KMS-11 (cell line): ENCODE measurements around the gene PAK5.

Source experiments
- H2AFZ ChIP-seq: fragments of 200-600 bp; sonication (generic); 2 replicates; pipeline ENCODE4 v1.6.1; 2016; ENCODE audit warnings: antibody characterized with exemption, mixed run types, low read depth
- H3K27ac ChIP-seq: fragments of 200-600 bp; sonication (generic); 2 replicates; pipeline ENCODE4 v1.6.1; 2016; ENCODE audit warnings: mild to moderate bottlenecking, mixed run types
- H3K27me3 ChIP-seq: fragments of 200-600 bp; sonication (generic); 2 replicates; pipeline ENCODE4 v1.6.1; 2017; ENCODE audit warnings: mild to moderate bottlenecking, low read depth, mixed run types, moderate library complexity; ENCODE audit not compliant: insufficient read depth
- H3K36me3 ChIP-seq: fragments of 200-600 bp; sonication (generic); 2 replicates; pipeline ENCODE4 v1.6.1; 2017; ENCODE audit warnings: mild to moderate bottlenecking, mixed run types; ENCODE audit not compliant: insufficient read depth
- H3K4me1 ChIP-seq: fragments of 200-600 bp; sonication (generic); 2 replicates; pipeline ENCODE4 v1.6.1; 2016; ENCODE audit warnings: mild to moderate bottlenecking, low read depth, mixed run types; ENCODE audit not compliant: poor library complexity, severe bottlenecking
- H3K4me2 ChIP-seq: fragments of 200-600 bp; sonication (generic); 2 replicates; pipeline ENCODE4 v1.7.0; 2016; ENCODE audit warnings: mild to moderate bottlenecking, mixed run types
- H3K4me3 ChIP-seq: fragments of 200-600 bp; sonication (generic); IDR thresholded peaks from 2 replicates; pipeline ENCODE4 v1.6.1; 2017; ENCODE audit warnings: low read depth, low read length, mixed read lengths; ENCODE audit not compliant: insufficient read depth
- H3K79me2 ChIP-seq: fragments of 200-600 bp; sonication (generic); 2 replicates; pipeline ENCODE4 v1.6.1; 2016; ENCODE audit warnings: low read depth, mixed run types; ENCODE audit not compliant: insufficient read depth
- H3K9ac ChIP-seq: fragments of 200-600 bp; sonication (generic); 2 replicates; pipeline ENCODE4 v1.6.1; 2016; ENCODE audit warnings: mild to moderate bottlenecking, mixed run types
- H4K20me1 ChIP-seq: fragments of 200-600 bp; sonication (generic); 2 replicates; pipeline ENCODE4 v1.6.1; 2016; ENCODE audit warnings: mild to moderate bottlenecking, mixed run types; ENCODE audit not compliant: insufficient read depth
- TF ChIP-seq, protein P1 (sequence below): fragments of 200-600 bp; sonication (generic); conservative IDR thresholded peaks from 2 replicates; pipeline ENCODE4 v1.6.1; 2017; ENCODE audit warnings: low read depth, mild to moderate bottlenecking, antibody characterized with exemption, low read length, moderate library complexity, mixed read lengths

Gene PAK5

DNA sequence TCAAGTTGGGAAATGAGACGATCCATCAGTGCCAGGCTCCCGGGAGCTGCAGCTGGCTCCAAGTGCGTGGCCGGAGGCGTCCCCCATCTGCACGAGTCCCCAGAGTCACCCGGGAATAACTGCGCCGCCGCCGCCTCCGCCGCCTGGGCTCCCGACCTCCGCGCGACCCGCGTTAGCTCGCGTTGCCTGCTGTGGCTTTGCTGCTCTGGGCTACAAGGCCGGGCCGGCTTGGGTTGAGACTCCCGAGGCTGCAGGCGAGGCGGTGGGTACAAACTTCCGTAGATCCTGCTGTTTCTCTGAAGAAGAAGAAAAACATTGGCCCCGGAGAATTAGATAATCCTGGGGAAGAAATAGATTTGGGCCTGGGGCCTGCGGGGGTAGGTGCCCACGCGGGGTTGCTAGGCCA is 331.9 kb downstream of the PAK5 start:
- Histone ChIP-seq H2AFZ (no peak overlapping the region), H3K36me3 (no peaks in the 10 kb centered on the region), H4K20me1 (no peaks in the 10 kb centered on the region), H3K27ac (no peak overlapping the region), H3K27me3 (no peaks in the 10 kb centered on the region), H3K9ac (no peak overlapping the region), H3K4me1 (peaks cover 27% of the 10 kb centered on the region), H3K4me3 (no peak overlapping the region), H3K79me2 (no peaks in the 10 kb centered on the region), H3K4me2 (no peak overlapping the region)
- TF ChIP-seq, protein P1, sequence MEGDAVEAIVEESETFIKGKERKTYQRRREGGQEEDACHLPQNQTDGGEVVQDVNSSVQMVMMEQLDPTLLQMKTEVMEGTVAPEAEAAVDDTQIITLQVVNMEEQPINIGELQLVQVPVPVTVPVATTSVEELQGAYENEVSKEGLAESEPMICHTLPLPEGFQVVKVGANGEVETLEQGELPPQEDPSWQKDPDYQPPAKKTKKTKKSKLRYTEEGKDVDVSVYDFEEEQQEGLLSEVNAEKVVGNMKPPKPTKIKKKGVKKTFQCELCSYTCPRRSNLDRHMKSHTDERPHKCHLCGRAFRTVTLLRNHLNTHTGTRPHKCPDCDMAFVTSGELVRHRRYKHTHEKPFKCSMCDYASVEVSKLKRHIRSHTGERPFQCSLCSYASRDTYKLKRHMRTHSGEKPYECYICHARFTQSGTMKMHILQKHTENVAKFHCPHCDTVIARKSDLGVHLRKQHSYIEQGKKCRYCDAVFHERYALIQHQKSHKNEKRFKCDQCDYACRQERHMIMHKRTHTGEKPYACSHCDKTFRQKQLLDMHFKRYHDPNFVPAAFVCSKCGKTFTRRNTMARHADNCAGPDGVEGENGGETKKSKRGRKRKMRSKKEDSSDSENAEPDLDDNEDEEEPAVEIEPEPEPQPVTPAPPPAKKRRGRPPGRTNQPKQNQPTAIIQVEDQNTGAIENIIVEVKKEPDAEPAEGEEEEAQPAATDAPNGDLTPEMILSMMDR = no peak

DNA sequence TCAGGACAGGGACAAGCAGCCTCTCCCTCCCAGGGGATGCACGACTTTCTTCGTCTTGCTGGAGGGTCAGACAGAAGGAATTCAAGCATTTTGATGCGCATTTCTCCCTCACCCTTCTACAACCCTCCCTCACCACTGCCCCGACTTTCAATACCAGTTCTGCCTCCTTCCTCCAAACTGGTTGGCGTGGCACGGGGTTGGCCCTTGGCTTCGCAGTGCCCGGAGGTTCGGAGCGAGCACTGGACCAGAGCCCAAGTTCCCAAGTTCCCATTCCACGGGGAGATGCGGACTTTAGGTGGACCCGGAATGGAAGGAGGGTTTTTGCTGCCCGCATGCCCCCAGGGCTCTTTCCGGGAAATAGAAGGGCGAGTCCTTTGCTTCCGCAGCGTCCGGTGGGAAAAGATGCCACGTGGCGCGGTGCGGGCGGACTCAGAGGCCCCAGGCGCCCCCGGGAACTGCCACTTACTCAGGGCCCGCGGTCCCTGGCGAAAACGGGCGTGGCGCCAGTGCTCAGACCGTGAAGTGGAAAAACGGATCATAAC is 332.5 kb downstream of the PAK5 start:
- no peak overlapping the region for H3K4me2 ChIP-seq
- no peak overlapping the region for H3K27ac ChIP-seq
- H3K27me3 ChIP-seq = no peaks in the 10 kb centered on the region
- no peaks in the 10 kb centered on the region for H3K79me2 ChIP-seq
- no peak overlapping the region for H3K4me3 ChIP-seq
- peaks cover 21% of the 10 kb centered on the region for H3K4me1 ChIP-seq
- no peaks in the 10 kb centered on the region for H4K20me1 ChIP-seq
- no peaks in the 10 kb centered on the region for H3K36me3 ChIP-seq
- no peak overlapping the region for H3K9ac ChIP-seq
- H2AFZ ChIP-seq = no peak overlapping the region
- TF ChIP-seq, protein P1 = no peak

DNA sequence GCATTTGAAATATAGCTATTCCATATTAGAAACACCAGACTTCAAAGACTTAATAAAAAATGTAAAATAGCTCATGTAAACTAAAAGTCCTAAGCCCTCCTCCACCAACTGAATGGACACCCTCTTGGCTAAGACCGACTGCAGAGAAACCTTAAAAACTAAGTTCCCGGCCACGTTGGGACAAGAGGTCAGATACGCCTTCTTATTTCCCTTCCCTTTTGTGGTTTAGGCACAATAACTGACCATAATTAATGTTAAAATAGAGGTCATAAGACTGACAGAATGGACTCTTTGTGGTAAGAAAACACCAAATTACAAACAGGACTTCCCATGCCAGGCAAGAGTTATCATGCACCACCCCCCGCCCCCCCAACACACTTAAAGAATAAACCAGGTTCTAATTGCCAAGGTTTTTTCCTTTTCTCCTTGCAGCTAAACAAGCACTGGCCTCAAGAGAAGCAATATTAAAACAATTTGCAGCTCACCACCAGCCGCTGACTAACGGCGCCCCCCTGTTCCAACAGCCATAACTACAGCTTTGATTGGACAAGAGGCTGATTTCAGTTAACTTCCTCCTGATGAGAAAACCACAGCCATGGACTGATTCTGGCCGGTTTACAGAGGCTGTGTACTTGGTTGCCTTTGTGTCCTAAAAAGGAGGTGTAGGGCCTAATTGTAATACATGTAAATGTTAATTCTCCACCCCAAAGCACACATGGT is 335.2 kb downstream of the PAK5 start:
- no peak overlapping the region for H3K4me2 ChIP-seq
- no peak overlapping the region for H3K9ac ChIP-seq
- H3K4me1 ChIP-seq = no peaks in the 10 kb centered on the region
- H3K27ac ChIP-seq = no peak overlapping the region
- H3K79me2 ChIP-seq = no peaks in the 10 kb centered on the region
- no peaks in the 10 kb centered on the region for H3K27me3 ChIP-seq
- no peak overlapping the region for H2AFZ ChIP-seq
- no peaks in the 10 kb centered on the region for H4K20me1 ChIP-seq
- H3K36me3 ChIP-seq = no peaks in the 10 kb centered on the region
- TF ChIP-seq, protein P1 = no peak
- H3K4me3 ChIP-seq = no peak overlapping the region

DNA sequence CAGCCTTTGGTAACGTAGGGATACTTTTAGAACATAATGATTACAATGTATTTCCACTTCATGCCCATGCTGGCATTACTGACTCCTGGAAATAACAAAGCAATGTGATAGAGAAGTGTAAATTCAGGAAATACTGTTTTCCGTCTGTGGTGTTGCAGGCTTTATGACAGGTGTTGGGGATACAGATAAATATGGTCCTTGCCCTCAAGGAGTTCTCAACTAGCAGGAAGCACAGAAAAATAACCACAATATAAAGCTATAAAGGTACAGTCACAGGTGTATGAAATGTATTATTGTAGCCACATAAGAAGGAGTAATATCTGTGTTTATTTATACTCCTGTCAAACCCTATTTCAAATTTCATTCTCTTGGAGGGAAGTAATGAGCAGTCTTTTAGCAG is 337.4 kb downstream of the PAK5 start:
- no peak overlapping the region for H3K9ac ChIP-seq
- H3K36me3 ChIP-seq = no peaks in the 10 kb centered on the region
- H4K20me1 ChIP-seq = no peaks in the 10 kb centered on the region
- H3K79me2 ChIP-seq = no peaks in the 10 kb centered on the region
- H3K27ac ChIP-seq = no peak overlapping the region
- no peak overlapping the region for H2AFZ ChIP-seq
- TF ChIP-seq, protein P1 = no peak
- H3K4me3 ChIP-seq = no peak overlapping the region
- no peaks in the 10 kb centered on the region for H3K4me1 ChIP-seq
- no peak overlapping the region for H3K4me2 ChIP-seq
- no peaks in the 10 kb centered on the region for H3K27me3 ChIP-seq
